A549 treated with AZD2906 at 1 μM for 4 hours (cell line): ENCODE measurements around the gene FOLR3. TPM values are rescaled to one million over a fixed set of nuclear protein-coding genes. Genes with fewer than 3 reads are reported as not detected.

Experiments used
- total RNA-seq: library from RNA; stranded (reverse); fragments of 200-300 nt; extraction: Qiagen RNA extraction; gene quantifications from 5 replicates; pipeline ENCODE4 v1.2.3, GENCODE V29; 2022

FOLR3 gene
- 0.17 to 0.34 TPM (median 0.25 TPM) in 3 of 5 replicates, not detected in the others for total RNA-seq

GRCh38 chr11:72135473-72135872 lies at the start of gene FOLR3:
Gene FOLR3 (plus strand): TSS chr11:72135725. CDS start chr11:72135953, 228 bp downstream.

GRCh38 chr11:72102946-72103753 lies 32.4 kb upstream of the FOLR3 start, which contains the start of gene LAMTOR1:
Gene LAMTOR1 (minus strand): TSS chr11:72103297. CDS start chr11:72103224, 73 bp downstream.

GRCh38 chr11:72105888-72106287 lies 29.6 kb upstream of the FOLR3 start, which contains the start of gene TOMT:
Gene TOMT (plus strand): TSS chr11:72105924. CDS start chr11:72105952, 28 bp downstream.

GRCh38 chr11:72112143-72112977 lies 23.2 kb upstream of the FOLR3 start, which contains the start of gene ANAPC15:
Gene ANAPC15 (minus strand): TSS chr11:72112695. CDS start chr11:72111276, 1,419 bp downstream.

Other genes starting within 250 kb of the FOLR3 start
- gene XNDC1N, start 207.1 kb upstream of the FOLR3 start, total RNA-seq, result 3.1 to 3.6 TPM (median 3.2 TPM) in 5 replicates
- gene RNF121, start 206.7 kb upstream of the FOLR3 start, total RNA-seq, result 42.4 to 45.8 TPM (median 45.4 TPM) in 5 replicates
- 2.2 to 2.9 TPM (median 2.8 TPM) in 5 replicates for gene IL18BP, start 136.8 kb upstream of the FOLR3 start, total RNA-seq
- gene NUMA1, start 55.2 kb upstream of the FOLR3 start, total RNA-seq, result 58.7 to 69.7 TPM (median 62.4 TPM) in 5 replicates
- 6.9 to 8.7 TPM (median 7.7 TPM) in 5 replicates for gene LRRC51, start 54.9 kb upstream of the FOLR3 start, total RNA-seq
- gene LAMTOR1, start 32.4 kb upstream of the FOLR3 start, total RNA-seq, result 124 to 159 TPM (median 142 TPM) in 5 replicates
- not detected in 5 replicates for gene TOMT, start 29.8 kb upstream of the FOLR3 start, total RNA-seq
- 76.2 to 90.1 TPM (median 88.6 TPM) in 5 replicates for gene ANAPC15, start 23.0 kb upstream of the FOLR3 start, total RNA-seq
- gene FOLR1, start 56.4 kb downstream of the FOLR3 start, total RNA-seq, result 0.06 to 0.21 TPM (median 0.09 TPM) in 5 replicates
- not detected in 5 replicates for gene FOLR2, start 81.1 kb downstream of the FOLR3 start, total RNA-seq
- gene INPPL1, start 89.0 kb downstream of the FOLR3 start, total RNA-seq, result 52.9 to 78.0 TPM (median 63.8 TPM) in 5 replicates
- gene PHOX2A, start 108.5 kb downstream of the FOLR3 start, total RNA-seq, result not detected in 5 replicates